Measurements from ENCODE around the gene ZNF346.

DNA sequence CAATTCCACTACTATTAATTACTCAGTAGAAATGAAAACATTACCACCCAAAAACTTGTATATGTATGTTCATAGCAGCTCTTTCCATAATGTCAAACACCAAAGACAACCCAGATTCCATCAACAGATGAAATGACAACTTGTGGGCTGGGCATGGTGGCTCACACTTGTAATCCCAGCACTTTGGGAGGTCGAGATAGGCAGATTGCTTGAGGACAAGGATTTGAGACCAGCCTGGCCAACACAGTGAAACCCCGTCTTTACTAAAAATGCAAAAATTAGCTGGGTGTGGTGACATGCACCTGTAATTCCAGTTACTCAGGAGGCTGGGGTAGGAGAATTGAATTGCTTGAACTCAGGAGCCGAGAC is 27.4 kb upstream of the ZNF346 start:
- TF ChIP-seq TP53 (CRISPR knock-in tag; IDR thresholded peaks at IDR 0.05) (no peak), USF2 (CRISPR knock-in tag; IDR thresholded peaks at IDR 0.05) (no peak), USF1 (CRISPR knock-in tag; IDR thresholded peaks at IDR 0.05) (no peak), SP1 (CRISPR knock-in tag; conservative IDR thresholded peaks at IDR 0.05) (no peak), MAX (CRISPR knock-in tag; IDR thresholded peaks at IDR 0.05) (no peak), NR3C1 (CRISPR knock-in tag; conservative IDR thresholded peaks at IDR 0.05; ENCODE audit: low read depth) (no peak), ETV6 (CRISPR knock-in tag; IDR thresholded peaks at IDR 0.05) (no peak), ATF1 (CRISPR knock-in tag; IDR thresholded peaks at IDR 0.05) (no peak), FOXP1 (CRISPR knock-in tag; IDR thresholded peaks at IDR 0.05; ENCODE audit: borderline replicate concordance) (no peak)
- TF ChIP-seq, protein P1, sequence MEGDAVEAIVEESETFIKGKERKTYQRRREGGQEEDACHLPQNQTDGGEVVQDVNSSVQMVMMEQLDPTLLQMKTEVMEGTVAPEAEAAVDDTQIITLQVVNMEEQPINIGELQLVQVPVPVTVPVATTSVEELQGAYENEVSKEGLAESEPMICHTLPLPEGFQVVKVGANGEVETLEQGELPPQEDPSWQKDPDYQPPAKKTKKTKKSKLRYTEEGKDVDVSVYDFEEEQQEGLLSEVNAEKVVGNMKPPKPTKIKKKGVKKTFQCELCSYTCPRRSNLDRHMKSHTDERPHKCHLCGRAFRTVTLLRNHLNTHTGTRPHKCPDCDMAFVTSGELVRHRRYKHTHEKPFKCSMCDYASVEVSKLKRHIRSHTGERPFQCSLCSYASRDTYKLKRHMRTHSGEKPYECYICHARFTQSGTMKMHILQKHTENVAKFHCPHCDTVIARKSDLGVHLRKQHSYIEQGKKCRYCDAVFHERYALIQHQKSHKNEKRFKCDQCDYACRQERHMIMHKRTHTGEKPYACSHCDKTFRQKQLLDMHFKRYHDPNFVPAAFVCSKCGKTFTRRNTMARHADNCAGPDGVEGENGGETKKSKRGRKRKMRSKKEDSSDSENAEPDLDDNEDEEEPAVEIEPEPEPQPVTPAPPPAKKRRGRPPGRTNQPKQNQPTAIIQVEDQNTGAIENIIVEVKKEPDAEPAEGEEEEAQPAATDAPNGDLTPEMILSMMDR (IDR thresholded peaks at IDR 0.05) = no peak
- TF ChIP-seq, protein P2, sequence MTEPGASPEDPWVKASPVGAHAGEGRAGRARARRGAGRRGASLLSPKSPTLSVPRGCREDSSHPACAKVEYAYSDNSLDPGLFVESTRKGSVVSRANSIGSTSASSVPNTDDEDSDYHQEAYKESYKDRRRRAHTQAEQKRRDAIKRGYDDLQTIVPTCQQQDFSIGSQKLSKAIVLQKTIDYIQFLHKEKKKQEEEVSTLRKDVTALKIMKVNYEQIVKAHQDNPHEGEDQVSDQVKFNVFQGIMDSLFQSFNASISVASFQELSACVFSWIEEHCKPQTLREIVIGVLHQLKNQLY (CRISPR knock-in tag; IDR thresholded peaks at IDR 0.05) = no peak
- TF ChIP-seq, protein P3, sequence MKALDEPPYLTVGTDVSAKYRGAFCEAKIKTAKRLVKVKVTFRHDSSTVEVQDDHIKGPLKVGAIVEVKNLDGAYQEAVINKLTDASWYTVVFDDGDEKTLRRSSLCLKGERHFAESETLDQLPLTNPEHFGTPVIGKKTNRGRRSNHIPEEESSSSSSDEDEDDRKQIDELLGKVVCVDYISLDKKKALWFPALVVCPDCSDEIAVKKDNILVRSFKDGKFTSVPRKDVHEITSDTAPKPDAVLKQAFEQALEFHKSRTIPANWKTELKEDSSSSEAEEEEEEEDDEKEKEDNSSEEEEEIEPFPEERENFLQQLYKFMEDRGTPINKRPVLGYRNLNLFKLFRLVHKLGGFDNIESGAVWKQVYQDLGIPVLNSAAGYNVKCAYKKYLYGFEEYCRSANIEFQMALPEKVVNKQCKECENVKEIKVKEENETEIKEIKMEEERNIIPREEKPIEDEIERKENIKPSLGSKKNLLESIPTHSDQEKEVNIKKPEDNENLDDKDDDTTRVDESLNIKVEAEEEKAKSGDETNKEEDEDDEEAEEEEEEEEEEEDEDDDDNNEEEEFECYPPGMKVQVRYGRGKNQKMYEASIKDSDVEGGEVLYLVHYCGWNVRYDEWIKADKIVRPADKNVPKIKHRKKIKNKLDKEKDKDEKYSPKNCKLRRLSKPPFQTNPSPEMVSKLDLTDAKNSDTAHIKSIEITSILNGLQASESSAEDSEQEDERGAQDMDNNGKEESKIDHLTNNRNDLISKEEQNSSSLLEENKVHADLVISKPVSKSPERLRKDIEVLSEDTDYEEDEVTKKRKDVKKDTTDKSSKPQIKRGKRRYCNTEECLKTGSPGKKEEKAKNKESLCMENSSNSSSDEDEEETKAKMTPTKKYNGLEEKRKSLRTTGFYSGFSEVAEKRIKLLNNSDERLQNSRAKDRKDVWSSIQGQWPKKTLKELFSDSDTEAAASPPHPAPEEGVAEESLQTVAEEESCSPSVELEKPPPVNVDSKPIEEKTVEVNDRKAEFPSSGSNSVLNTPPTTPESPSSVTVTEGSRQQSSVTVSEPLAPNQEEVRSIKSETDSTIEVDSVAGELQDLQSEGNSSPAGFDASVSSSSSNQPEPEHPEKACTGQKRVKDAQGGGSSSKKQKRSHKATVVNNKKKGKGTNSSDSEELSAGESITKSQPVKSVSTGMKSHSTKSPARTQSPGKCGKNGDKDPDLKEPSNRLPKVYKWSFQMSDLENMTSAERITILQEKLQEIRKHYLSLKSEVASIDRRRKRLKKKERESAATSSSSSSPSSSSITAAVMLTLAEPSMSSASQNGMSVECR (CRISPR knock-in tag; IDR thresholded peaks at IDR 0.05; ENCODE audit: borderline replicate concordance) = no peak

All from WTC11 (cell line).